ENCODE results near the gene DIP2C. TPM values are rescaled to one million over a fixed set of nuclear protein-coding genes. Genes with fewer than 3 reads are reported as not detected.
A peak's percentile ranks its signal among the peaks of the same experiment; 100 is the strongest.

The DIP2C gene
- total RNA-seq, 4 donors from 2014 or later = 10.5 to 40.5 (median 19.5) TPM

GRCh38 chr10:686155-686931 lies 3.1 kb downstream of the DIP2C start:
- Histone ChIP-seq H3K4me3 (no peak overlapping the region), H3K9me3 (no peaks in the 10 kb centered on the region), H3K36me3 (no peaks in the 10 kb centered on the region), H3K4me1 (peaks cover 0 to 9% of the 10 kb centered on the region in 2 donors), H3K27ac (no peak overlapping the region), H3K27me3 (no peaks in the 10 kb centered on the region)
- intact Hi-C loops (cut with DNase I; ENCODE audit: low total_unique reads) = loop anchor here (10.0 kb wide), 1 partner anchor 172 kb away; no protein-coding TSS in a partner anchor
- DNase-seq = no peak
- TF ChIP-seq, protein P1, sequence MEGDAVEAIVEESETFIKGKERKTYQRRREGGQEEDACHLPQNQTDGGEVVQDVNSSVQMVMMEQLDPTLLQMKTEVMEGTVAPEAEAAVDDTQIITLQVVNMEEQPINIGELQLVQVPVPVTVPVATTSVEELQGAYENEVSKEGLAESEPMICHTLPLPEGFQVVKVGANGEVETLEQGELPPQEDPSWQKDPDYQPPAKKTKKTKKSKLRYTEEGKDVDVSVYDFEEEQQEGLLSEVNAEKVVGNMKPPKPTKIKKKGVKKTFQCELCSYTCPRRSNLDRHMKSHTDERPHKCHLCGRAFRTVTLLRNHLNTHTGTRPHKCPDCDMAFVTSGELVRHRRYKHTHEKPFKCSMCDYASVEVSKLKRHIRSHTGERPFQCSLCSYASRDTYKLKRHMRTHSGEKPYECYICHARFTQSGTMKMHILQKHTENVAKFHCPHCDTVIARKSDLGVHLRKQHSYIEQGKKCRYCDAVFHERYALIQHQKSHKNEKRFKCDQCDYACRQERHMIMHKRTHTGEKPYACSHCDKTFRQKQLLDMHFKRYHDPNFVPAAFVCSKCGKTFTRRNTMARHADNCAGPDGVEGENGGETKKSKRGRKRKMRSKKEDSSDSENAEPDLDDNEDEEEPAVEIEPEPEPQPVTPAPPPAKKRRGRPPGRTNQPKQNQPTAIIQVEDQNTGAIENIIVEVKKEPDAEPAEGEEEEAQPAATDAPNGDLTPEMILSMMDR (IDR thresholded peaks at IDR 0.05) = no peak
- TF ChIP-seq POLR2A (IDR thresholded peaks at IDR 0.05) = no peak

GRCh38 chr10:685613-686012 lies 3.9 kb downstream of the DIP2C start:
- intact Hi-C loops (cut with DNase I; ENCODE audit: low total_unique reads) = loop anchor here (10.0 kb wide), 1 partner anchor 171 kb away; no protein-coding TSS in a partner anchor
- peaks cover 0 to 9% of the 10 kb centered on the region in 2 donors for H3K4me1 ChIP-seq

DNA sequence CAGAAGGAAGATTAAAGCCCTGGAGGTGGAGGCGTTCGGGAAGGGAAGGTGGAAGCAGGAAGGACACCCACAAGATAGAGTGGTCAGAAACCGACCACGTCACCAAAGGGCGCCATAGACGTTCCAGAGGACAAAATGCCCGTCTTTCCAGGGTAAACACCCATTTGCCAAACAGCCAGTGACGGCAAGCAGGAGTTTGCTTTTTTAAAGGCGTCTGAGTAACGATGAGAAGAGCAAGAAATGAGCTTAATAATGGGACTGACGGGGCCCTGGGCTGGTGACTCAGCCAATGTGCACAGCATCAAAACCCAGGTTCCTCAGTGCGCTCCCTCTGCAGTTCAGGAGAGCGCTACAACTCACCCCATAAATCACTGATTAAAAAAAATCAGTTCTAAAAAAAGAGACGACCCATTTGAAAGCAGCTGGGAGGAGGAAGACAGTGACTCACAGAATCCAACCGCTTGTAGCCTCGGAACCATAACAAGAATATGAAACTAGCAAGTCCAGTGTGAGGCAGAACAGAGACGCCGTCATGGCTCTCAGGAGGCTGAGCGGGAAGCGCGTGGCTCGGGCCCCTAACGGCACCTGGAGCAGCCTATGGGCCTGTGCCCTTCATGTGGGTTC lies 5.9 kb downstream of the DIP2C start:
- intact Hi-C loops (cut with DNase I; ENCODE audit: low total_unique reads) = loop anchor here (10.0 kb wide), 1 partner anchor 169 kb away; no protein-coding TSS in a partner anchor
- H3K27ac ChIP-seq = peak overlapping the region; percentile 83 to 88
- peak overlapping the region; percentile 14 to 33 for H3K4me3 ChIP-seq
- H3K27me3 ChIP-seq = no peaks in the 10 kb centered on the region
- no peaks in the 10 kb centered on the region for H3K9me3 ChIP-seq
- peaks cover 0 to 9% of the 10 kb centered on the region in 2 donors for H3K4me1 ChIP-seq
- H3K36me3 ChIP-seq = no peaks in the 10 kb centered on the region
- DNase-seq = peak; percentile 73 to 83
- TF ChIP-seq, protein P1 (IDR thresholded peaks at IDR 0.05) = peak in 1 of 4 experiments; percentile 28
- TF ChIP-seq POLR2A (IDR thresholded peaks at IDR 0.05) = peak in 1 of 2 donors; percentile 27

More at GRCh38 chr10:685613-686012, 3.9 kb downstream of the DIP2C start:
- Histone ChIP-seq H3K36me3 (no peaks in the 10 kb centered on the region), H3K27ac (no peak overlapping the region), H3K27me3 (no peaks in the 10 kb centered on the region), H3K9me3 (no peaks in the 10 kb centered on the region), H3K4me3 (no peak overlapping the region)
- no peak for DNase-seq
- no peak for TF ChIP-seq POLR2A (IDR thresholded peaks at IDR 0.05)
- TF ChIP-seq, protein P1 (IDR thresholded peaks at IDR 0.05) = no peak

- Histone ChIP-seq H3K27ac (peak overlapping the region; percentile 83 to 88), H3K27me3 (no peaks in the 10 kb centered on the region), H3K4me1 (peaks cover 0 to 7% of the 10 kb centered on the region in 2 donors), H3K36me3 (no peaks in the 10 kb centered on the region), H3K9me3 (no peaks in the 10 kb centered on the region), H3K4me3 (peak overlapping the region; percentile 14 to 33)
- DNase-seq = no peak
- TF ChIP-seq, protein P1 (IDR thresholded peaks at IDR 0.05) = no peak
- TF ChIP-seq POLR2A (IDR thresholded peaks at IDR 0.05) = no peak
- intact Hi-C loops (cut with DNase I; ENCODE audit: low total_unique reads) = loop anchor here (10.0 kb wide), 1 partner anchor 168 kb away; no protein-coding TSS in a partner anchor
Measured at GRCh38 chr10:682931-683447, 6.5 kb downstream of the DIP2C start.
